Measurements from ENCODE around the gene AQP2. TPM values are rescaled to one million over a fixed set of nuclear protein-coding genes. Genes with fewer than 3 reads are reported as not detected.
A peak's percentile ranks its signal among the peaks of the same experiment; 100 is the strongest.

AQP2 gene
- total RNA-seq, 1 donor from 2014 or later: not detected

DNA sequence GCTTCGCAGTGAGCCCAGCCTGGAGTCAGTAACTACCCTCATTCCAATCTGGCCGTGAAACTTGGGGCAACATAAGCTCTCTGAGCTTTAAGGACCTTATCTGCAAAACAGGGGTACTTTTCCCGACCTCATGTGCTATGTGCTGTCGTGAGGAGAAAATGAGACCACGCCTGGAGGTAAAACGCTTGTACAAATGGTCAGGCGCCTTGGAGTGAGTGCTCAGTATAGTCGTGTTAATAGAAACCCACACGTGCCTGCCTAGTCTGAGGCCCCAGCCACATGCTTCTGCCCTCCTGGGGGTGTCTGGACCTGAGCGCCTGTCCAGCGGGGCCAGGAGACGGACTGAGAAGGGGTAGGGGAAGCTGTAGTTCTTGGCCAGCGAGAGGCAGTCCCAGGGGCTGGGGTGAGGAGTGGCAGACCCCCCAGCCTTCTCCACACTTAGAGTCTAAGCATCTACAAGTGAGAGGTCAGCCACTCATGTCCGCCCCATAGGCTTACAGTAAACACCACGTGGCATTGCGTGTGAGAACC is 16.0 kb downstream of the AQP2 start:
- DNase-seq (ENCODE audit: low spot score in 2 of 2): no peak
- no peak for FAIRE-seq

DNA sequence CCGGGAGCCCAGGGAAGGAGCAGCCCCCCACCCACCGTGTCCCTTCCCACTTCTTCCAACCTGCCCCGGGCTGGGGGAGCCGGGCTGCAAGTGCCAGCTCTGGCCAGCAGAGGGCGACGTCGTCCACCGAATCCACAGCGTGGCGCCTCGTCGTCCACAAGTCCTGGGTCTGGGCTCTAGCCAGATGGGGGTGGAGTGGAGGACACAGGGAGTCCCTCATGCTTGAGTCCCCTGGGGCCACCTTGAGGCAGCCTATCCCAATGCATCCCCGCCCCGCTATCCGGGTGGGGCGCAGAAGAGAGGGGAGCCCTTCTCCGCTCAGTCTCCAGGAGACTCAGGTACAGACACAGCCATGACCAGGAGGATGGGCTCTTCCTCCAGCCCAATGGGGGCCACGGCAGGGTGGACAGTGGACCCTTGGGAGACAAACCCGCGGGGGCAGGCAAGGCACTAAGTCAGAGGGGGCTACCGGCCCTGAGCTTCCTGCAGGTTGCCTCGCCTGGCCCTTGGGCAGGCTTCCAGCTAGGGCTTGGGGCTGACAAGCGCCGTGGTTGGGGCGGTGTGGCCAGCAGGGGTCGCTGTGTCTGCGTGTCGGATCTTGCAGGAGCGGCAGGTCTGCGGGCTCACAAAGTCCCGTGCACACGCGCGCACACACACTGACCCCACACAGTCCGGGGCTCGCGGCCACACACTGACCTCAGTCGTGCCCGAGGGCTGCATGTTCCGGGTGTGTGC is 16.7 kb downstream of the AQP2 start:
- FAIRE-seq (no peak), DNase-seq (ENCODE audit: low spot score in 2 of 2) (peak; percentile 88 to 94)

DNA sequence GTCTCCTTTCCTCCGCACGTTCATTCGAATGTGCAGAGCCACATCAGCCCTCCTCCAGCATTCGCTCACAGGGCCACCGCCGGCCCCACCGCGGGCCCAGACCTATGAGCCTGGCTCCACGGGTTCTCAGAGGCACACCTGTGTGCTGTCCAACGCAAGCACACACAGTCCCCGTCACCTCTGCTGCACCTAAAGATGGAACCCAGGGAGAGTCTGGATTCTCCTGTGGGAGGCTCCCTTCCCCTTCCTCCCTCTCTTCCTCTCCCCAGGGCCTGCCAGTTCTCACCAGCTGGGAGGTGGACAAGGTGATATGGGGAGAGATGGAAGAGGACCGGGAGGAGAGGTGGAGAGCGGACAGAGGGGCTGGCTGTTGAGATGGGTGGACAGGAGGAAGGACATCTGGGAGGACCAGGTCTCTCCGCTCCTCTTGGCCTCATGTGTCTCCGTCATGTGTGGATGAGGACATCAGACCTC is 17.3 kb downstream of the AQP2 start:
- FAIRE-seq (no peak), DNase-seq (ENCODE audit: low spot score in 2 of 2) (no peak)

DNA sequence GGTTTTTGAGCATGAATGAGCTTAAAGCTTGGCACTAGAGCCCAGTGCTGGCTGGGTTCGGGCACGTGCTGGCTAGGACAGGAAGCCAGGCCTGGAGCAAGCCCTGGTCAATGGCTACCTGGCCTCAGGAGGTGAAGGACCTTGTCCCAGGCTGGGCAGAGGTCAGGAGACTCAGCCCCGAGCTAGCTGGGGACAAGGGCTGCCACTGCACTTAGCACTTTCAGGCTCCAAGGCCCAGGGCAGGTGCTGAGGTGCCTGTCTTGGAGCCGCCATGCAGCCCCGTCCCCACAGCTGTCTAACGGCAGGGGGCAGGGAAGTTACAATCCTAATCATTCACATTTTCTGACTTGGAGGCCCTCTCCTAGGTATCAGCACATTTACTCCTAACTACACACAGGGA is 17.9 kb downstream of the AQP2 start:
- FAIRE-seq: no peak
- no peak for DNase-seq (ENCODE audit: low spot score in 2 of 2)

DNA sequence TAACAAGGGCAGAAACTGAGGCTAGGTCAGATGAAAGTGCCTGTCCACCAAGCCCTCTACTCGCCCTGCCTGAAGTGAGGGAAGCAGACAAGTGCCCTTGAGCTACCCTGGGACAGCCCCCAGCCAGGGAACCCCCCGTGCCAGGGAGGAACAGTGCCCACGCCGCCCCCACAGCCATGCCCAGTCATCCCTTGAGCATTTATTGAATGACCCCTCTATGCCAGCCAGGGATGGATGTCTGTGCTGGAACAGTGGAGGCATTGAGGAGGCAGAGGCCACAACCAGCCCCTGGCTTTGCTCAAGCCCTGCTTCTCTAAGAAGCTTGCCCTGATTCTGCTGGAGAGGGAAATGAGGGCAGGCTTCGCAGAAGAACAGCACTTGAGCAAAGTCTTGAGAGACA is 18.5 kb downstream of the AQP2 start:
- FAIRE-seq (no peak), DNase-seq (ENCODE audit: low spot score in 2 of 2) (no peak)

DNA sequence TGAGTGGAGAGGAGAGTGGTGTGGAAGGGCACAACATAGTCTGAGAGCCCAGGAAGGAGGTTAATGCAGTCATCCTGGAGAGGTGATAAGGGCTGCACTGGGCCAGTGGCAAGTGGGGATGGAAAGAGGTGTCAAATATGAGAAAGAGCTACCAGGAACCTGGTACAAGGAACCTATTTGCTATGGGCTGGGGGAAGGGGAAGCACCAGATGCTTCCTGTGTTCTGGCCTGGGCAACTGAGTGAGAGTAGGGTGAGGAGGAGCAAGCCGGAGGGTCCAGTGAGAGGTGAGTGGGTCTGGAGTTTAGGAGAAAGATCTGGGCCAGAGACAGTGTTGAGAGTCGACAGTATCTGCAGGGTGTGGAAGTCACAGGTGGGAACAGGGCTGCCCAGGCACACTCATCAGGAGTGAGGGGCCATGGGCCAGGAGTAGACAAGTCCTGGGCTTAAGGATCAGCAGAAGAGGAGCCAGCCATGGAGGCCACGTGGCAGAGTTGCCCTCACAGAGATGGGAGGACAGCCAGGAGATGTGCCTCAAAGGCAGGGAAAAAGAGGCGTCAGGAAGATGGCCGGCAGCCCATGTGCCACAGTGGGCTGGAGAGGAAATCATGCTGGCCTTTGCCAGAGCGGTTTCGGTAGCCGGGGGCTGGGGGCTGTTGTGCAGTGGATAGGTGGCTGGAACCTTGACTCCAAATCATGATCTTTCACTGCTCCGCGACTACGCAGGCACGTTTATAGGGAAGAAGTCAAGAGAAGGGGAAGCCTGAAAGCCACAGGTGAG is 19.3 kb downstream of the AQP2 start:
- DNase-seq (ENCODE audit: low spot score in 2 of 2) (no peak), FAIRE-seq (no peak)

DNA sequence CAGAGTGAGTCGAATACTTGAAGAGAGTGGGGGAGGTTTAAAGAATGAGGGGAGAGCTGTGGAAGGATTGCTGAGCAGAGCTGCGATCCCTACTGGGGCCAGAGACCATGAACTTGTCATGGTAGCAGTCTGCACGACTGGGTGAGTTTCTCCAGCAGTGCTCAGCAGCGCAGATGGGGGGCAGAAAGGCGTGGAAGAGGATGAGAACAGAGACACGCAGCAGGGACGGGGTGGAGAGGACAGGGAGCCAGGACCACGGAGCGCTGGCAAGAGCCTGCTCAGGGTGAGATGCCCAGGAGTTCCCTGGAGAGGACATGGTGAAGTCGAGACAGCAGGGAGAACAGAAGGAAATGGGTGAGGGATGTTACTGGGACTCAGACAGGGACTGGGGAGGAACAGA is 20.1 kb downstream of the AQP2 start:
- no peak for DNase-seq (ENCODE audit: low spot score in 2 of 2)
- FAIRE-seq: no peak

DNA sequence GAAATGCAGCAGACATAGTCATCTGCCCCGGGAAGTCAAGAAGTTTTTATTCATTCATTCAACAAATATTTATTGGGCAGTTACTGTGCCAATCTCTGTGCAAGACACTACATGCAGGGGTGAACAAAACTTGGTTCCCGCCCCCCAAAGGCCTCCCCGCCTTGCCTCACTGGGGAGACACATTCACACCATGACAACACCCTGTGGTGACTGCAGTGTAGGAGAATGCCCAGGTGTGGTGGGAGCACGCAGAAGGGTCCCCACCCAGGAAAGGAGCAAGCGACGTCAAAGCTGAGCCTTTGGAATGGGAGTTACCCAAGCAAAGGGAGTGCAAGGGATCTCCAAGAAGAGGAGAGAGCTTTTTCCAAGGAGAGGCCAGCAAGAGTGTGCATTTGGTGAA is 20.6 kb downstream of the AQP2 start:
- FAIRE-seq: no peak
- no peak for DNase-seq (ENCODE audit: low spot score in 2 of 2)

DNA sequence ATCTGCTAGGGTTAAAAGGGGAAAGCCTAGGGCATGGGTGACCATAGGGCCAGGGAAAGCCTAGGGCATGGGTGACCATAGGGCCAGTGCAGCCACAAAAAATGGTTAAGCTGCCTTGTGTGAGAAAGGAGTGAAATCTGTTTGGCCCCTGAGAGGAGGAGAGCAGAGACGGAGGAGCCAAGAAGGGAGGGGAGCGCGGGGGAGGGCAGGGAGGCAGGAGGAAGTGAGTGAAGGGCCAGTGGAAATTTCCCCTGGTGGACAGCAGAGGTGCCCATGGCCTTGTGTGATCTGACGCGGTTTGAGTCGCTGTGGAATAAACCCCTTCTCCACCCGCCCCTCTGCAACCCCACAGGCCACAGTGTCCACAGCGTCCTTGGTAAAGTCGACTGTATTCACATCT is 21.6 kb downstream of the AQP2 start:
- FAIRE-seq: no peak

DNA sequence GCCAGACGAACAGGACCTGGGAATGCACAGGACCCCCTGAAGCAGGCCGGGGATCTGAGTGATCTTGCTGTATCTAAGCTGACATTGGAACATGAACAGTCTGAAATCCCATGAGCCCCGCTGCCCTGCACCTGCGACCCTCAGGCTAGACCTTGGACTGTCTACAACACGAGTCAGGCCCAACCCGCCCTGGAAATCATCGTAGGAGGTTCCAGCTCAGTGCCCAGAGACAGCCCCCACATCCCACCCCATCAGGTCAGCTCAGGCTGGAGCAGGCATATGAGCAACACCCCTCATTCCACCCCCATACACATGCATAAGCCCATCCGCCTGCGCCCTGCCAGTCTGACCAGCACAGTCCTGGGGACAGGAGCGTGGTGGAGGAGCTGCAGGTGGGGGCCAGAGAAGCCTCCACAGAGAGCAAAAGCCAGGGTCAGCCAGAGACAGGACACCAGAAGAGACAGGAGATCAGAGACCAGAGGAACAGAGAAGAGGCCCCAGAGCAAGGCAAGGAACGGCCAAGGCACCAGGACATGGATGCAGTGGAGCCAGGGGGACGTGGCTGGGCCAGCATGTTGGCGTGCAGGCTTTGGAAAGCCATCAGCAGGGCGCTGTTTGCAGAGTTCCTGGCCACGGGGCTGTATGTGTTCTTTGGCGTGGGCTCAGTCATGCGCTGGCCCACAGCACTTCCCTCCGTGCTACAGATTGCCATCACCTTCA is 22.3 kb downstream of the AQP2 start, which contains the start of gene AQP6:
TSS of gene AQP6 (plus strand) at position 307 of the 720 bp plus-strand sequence. CDS start at position 534, 227 bp downstream.
- no peak for DNase-seq (ENCODE audit: low spot score in 2 of 2)
- FAIRE-seq: no peak

More for the DNA sequence above, 21.6 kb downstream of the AQP2 start:
- DNase-seq (ENCODE audit: low spot score in 2 of 2): no peak

DNA sequence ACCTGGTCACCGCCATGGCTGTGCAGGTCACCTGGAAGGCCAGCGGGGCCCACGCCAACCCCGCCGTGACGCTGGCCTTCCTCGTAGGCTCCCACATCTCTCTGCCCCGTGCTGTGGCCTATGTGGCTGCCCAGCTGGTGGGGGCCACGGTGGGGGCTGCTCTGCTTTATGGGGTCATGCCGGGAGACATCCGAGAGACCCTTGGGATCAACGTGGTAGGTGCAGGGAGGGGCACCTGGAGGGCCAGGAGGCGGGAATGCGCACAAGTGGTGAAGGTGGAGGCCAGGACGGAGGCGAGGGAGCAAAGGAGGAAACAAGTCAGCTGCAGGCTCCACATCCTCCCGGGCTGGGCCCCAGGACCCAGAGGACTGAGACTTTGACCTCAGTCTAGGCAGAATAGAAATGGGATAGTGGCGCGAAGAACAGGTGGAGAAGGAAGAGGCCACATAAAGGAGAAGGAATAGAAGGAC is 22.9 kb downstream of the AQP2 start:
- DNase-seq (ENCODE audit: low spot score in 2 of 2): no peak
- FAIRE-seq: no peak

DNA sequence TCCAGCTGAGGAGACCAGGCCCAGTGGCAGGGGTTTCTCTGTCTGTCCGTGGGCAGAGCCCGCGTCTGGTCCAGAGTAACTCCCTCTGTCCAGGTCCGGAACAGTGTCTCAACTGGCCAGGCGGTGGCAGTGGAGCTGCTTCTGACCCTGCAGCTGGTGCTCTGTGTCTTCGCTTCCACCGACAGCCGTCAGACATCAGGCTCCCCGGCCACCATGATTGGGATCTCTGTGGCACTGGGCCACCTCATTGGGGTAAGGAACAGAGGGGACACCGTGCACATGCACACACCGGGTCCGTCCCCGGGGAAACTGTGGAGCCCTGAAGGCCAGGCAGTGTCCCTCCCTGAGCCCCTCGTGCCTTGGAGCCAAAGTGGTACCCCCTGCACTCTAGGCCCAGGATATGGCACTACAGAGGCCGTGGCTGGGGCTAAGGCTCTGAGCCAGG is 23.7 kb downstream of the AQP2 start:
- FAIRE-seq (no peak), DNase-seq (ENCODE audit: low spot score in 2 of 2) (peak; percentile 49 to 74)

DNA sequence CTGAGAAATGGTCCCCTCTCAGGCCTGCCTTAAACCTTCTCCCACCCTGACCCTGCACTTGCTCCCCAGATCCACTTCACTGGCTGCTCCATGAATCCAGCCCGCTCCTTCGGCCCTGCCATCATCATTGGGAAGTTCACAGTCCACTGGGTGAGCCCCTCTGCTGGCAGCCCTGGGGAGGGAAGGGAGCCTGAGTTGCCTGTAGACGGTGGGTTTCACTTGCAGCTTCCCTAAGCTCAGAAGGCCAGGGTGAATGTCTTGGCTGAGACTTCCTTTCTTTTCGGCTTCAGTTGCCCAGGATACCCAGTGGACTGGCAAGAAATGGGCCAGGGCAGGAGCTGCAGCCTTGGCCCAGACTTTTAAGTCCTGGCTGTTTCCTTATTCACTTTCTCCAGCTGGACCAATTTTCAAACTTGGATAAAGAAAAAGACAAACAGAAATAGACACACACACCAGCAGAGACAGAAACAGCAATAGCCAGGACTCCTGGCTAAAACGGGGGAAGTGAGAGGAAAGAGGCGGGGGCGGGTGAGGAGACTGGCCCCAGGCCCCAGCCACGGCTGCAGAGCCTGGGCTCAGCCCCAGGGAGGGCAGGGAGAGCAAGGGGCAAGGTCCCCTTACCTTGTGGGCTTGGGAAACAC is 24.3 kb downstream of the AQP2 start:
- FAIRE-seq (no peak), DNase-seq (ENCODE audit: low spot score in 2 of 2) (peak in 1 of 2 donors; percentile 22)

DNA sequence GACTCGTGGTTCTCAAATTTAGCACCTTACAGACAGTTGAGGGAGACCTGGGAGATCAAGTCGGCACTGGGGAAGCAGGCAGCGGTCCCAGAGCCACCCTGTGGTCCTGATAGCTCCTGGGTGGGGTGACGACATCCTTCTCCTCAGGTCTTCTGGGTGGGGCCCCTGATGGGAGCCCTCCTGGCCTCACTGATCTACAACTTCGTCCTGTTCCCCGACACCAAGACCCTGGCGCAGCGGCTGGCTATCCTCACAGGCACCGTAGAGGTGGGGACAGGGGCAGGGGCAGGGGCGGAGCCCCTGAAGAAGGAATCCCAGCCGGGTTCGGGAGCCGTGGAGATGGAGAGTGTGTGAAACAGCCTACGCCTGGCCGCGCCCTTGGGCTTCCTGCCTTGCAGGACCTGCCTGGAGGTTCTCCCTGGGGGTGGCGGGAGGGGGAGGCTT is 24.8 kb downstream of the AQP2 start:
- DNase-seq (ENCODE audit: low spot score in 2 of 2) (no peak), FAIRE-seq (no peak)

DNA sequence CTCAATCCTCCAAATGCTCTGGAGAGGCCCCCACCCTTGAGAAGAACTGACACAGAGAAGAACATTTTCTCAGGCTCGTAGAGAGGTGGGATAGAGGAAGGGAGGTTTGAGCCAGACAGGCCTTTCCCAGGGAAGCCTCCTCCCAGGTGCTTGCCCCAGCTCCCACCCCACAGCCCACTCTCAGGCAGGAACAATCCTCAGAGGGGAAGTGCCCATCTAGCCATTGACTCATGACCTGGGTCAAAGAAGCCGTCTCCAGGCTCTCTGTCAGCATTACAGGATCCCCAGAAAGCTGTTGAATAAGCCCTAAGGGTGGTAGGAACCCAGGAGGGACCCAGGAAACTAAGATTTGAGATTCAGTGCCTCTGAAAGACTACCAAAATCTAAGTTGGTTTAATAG is 26.0 kb downstream of the AQP2 start:
- FAIRE-seq (no peak), DNase-seq (ENCODE audit: low spot score in 2 of 2) (no peak)

DNA sequence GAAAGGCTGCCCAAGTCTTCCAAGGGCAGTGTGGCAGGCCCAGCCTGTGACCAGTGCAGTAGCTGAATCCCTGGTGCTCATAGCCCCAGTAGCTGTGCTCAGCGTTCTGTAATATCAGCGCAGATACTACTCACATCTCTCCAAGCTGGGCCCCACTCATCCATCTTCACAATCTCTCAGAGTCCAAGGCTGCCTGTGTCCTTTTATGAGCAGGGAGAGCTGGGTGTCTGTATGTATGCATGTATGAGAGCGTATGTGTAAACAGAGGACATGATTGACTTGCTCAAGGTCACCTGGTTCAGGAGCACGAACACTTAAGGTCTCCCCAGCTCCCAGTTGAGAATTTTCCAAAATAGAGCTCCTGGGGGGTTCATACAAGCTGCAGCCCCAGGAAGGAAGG is 27.6 kb downstream of the AQP2 start:
- no peak for DNase-seq (ENCODE audit: low spot score in 2 of 2)

DNA sequence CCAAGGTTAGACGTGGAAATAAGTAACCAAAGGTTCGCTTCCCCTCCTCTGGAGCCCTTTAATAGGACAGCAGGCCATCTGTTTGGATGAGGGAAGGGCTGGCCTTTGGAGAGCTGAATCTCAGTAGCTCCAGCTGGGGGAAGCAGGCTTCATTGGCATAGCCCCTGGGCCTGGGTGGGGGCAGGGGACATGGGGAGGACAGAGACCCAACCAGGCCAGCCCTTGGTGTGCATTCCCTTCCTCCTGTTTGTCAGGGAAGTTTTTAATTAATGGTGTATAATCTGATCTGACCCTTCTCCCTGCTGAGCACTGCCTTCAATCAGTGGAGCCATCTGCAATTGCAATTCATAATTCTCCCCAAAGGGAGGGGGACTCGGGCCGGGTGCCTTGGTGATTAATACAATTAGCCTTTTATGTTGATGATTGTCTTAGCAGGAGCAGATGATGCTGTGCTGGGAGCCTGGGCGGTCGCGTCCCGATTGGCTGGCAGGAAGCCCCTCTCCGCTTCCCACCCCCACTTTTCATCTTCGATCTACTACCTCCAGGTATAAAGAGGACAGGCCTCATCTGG is 28.6 kb downstream of the AQP2 start:
- DNase-seq (ENCODE audit: low spot score in 2 of 2) (peak in 1 of 2 donors; percentile 26), FAIRE-seq (no peak)

More for the DNA sequence above, 27.6 kb downstream of the AQP2 start:
- FAIRE-seq: no peak

DNA sequence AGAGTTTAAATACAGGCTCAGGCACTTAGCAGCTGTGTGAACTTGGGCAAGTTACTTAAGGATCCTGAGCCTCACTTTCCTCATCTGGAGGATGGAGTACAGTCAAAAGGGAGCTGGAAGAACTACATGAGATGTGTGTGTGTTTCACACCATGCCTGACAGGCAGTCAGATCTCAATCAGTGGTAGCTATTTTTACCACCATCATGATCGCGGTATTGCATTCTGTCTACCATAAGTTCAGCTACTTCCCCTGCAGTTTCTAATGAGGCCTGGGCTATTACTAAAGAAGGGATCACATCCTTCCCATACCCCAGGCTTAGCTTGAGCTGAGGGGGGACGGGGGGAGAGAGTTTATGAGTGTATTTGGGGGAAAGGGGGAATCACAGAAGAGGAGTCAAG is 29.3 kb downstream of the AQP2 start:
- FAIRE-seq: no peak
- no peak for DNase-seq (ENCODE audit: low spot score in 2 of 2)

DNA sequence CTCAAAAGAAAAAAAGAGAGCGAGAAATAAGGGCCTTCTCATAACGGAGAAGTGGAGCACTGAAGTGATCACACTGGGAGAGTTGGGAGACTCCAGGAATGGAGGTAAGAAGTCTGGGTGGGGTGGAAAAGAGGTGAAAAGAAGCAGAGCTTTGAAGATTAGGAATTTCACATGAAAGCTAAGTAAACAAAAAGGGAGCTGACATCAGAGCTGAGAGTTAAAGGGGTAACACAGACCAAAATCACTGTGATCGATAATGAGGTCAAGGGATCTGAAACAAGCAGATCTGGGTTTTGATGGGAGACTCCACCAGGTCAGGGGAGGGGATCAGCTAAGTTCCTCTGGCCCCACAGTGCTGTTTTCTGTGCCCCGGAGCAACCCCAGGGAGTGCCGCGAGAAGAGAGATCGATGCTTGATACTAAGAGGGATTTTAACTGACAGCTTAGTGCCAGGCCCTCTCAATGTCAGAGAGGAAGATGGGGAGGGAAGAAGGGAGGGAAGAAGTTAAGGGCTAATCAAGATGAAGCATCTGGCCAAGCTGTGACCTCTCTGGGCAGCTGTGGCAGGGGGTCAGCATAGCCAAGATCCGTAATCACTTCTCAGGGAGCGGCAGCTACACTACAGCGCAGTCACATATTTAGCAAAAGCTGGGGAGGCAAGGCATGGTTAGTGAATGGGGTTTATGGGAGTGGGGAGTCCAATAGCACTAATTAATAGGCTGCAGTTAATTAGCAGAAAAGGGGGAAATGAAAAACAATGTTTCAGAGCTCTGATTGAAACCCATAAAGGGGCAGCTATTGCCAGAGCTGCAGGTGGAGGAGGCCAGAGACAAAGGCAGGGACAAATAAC is 30.2 kb downstream of the AQP2 start:
- DNase-seq (ENCODE audit: low spot score in 2 of 2) (no peak), FAIRE-seq (no peak)
